AG04450 (cell line): ENCODE measurements around the gene TMEM116. TPM values are rescaled to one million over a fixed set of nuclear protein-coding genes. Genes with fewer than 3 reads are reported as not detected.

ENCODE experiments used
- CTCF ChIA-PET: fragments of 300-600, 350-600 bp; formaldehyde crosslinking; extraction: SDS; loops from one replicate; lab custom pipeline; 2022; ENCODE audit warnings: antibody characterized with exemption, inconsistent platforms; lab: Charles Lee
- POLR2A ChIA-PET: fragments of 350-600 bp; formaldehyde crosslinking; extraction: SDS; loops from one replicate; lab custom pipeline; 2021; ENCODE audit warnings: antibody characterized with exemption, inconsistent platforms; lab: Yijun Ruan, JAX
- DNase-seq: peaks from one replicate; pipeline ENCODE4 v3.0.0-alpha.2; 2011; ENCODE audit warnings: low read depth, low spot score
- H3K27ac ChIP-seq: one replicate; pipeline ENCODE4 v1.5.1; 2012; ENCODE audit warnings: low read depth, low read length, control low read depth
- H3K27me3 ChIP-seq: one replicate; pipeline ENCODE4 v1.6.0; 2012; ENCODE audit warnings: low read length; ENCODE audit not compliant: control insufficient read depth, insufficient read depth
- H3K4me3 ChIP-seq: 2 replicates; pipeline ENCODE4 v1.5.1; 2011; ENCODE audit warnings: mild to moderate bottlenecking, low read depth, low read length, control low read depth
- H3K9me3 ChIP-seq: 2 replicates; pipeline ENCODE4 v1.5.1; 2012; ENCODE audit warnings: low read length; ENCODE audit not compliant: control insufficient read depth, insufficient read depth
- CTCF ChIP-seq: IDR thresholded peaks from 2 replicates; pipeline ENCODE4 v1.5.1; 2011; ENCODE audit warnings: low read depth, low read length, control low read depth, inconsistent platforms
- polyA plus RNA-seq: library from polyadenylated mRNA; depleted of rRNA; stranded (reverse); fragments of >200 nt; gene quantifications from 2 replicates; pipeline ENCODE4 v1.2.3, GENCODE V29; 2011

Gene TMEM116
- polyA plus RNA-seq, 1 experiment, result 11.1 TPM

- no peak for TF ChIP-seq CTCF
- Histone ChIP-seq H3K27me3 (no peaks in the 10 kb centered on the region), H3K27ac (no peak overlapping the region), H3K9me3 (no peaks in the 10 kb centered on the region), H3K4me3 (no peak overlapping the region)
- DNase-seq, result no peak
- ChIA-PET CTCF (no interaction called here), POLR2A (no interaction called here)
These were observed 32.4 kb downstream of the TMEM116 start for GRCh38 chr12:111980598-111980997.

- H3K27me3 ChIP-seq, result no peaks in the 10 kb centered on the region
- ChIA-PET CTCF (no interaction called here), POLR2A (no interaction called here)
- DNase-seq, result no peak
- no peak overlapping the region for H3K4me3 ChIP-seq
- no peaks in the 10 kb centered on the region for H3K9me3 ChIP-seq
- TF ChIP-seq CTCF, result no peak
- H3K27ac ChIP-seq, result no peak overlapping the region
These were observed 34.4 kb downstream of the TMEM116 start for GRCh38 chr12:111978545-111978944.

- ChIA-PET POLR2A (no interaction called here), CTCF (no interaction called here)
- Histone ChIP-seq H3K27me3 (no peaks in the 10 kb centered on the region), H3K4me3 (no peak overlapping the region), H3K9me3 (peaks cover 2% of the 10 kb centered on the region; the same call in 1 of the 2 replicates), H3K27ac (no peak overlapping the region)
- TF ChIP-seq CTCF, result no peak
- no peak for DNase-seq
These were observed 36.1 kb downstream of the TMEM116 start for GRCh38 chr12:111976860-111977259.

- CTCF ChIA-PET, result no interaction called here
- H3K9me3 ChIP-seq, result peaks cover 2% of the 10 kb centered on the region; the same call in 1 of the 2 replicates
- H3K4me3 ChIP-seq, result no peak overlapping the region
- POLR2A ChIA-PET, result interaction anchor here (1.2 kb wide), 1 partner anchor 36 kb away, joined by 3 read pairs; the partner anchor contains the start of genes ERP29 and TMEM116
- H3K27me3 ChIP-seq, result no peaks in the 10 kb centered on the region
- H3K27ac ChIP-seq, result no peak overlapping the region
- no peak for TF ChIP-seq CTCF
- DNase-seq, result no peak
These were observed 36.7 kb downstream of the TMEM116 start for GRCh38 chr12:111976291-111976690.

- ChIA-PET CTCF (interaction anchor here (0.8 kb wide), 1 partner anchor 30 kb away, joined by 5 read pairs; no protein-coding TSS in a partner anchor), POLR2A (interaction anchor here (0.5 to 1.2 kb wide), 2 partner anchors 37 to 390 kb away, joined by 3 read pairs; partner anchors contain the start of genes ERP29 and TMEM116)
- Histone ChIP-seq H3K27me3 (no peaks in the 10 kb centered on the region), H3K9me3 (peaks cover 6% of the 10 kb centered on the region), H3K27ac (no peak overlapping the region), H3K4me3 (no peak overlapping the region)
- peak; percentile 2 for DNase-seq
- no peak for TF ChIP-seq CTCF
These were observed 37.6 kb downstream of the TMEM116 start for GRCh38 chr12:111975161-111975931.
